Left ventricle myocardium inferior (tissue), 1 donor: ENCODE data around the gene BCAS1. TPM values are rescaled to one million over a fixed set of nuclear protein-coding genes. Genes with fewer than 3 reads are reported as not detected.
A peak's percentile ranks its signal among the peaks of the same experiment; 100 is the strongest.

ENCODE experiments used
- DNase-seq: peaks from one replicate; pipeline ENCODE4 v3.0.0-alpha.2; 2020
- H3K27ac ChIP-seq: fragments of 200-600 bp; replicated peaks from 2 replicates; pipeline ENCODE4 v1.8.0; 2021
- H3K27me3 ChIP-seq: fragments of 200-600 bp; 2 replicates; pipeline ENCODE4 v1.8.0; 2021; ENCODE audit warnings: low read depth
- H3K36me3 ChIP-seq: fragments of 200-600 bp; 2 replicates; pipeline ENCODE4 v1.8.0; 2021
- H3K4me1 ChIP-seq: fragments of 200-600 bp; 2 replicates; pipeline ENCODE4 v1.8.0; 2021
- H3K4me3 ChIP-seq: fragments of 200-600 bp; 2 replicates; pipeline ENCODE4 v1.8.0; 2021; ENCODE audit warnings: mild to moderate bottlenecking, moderate library complexity
- H3K9me3 ChIP-seq: fragments of 200-600 bp; replicated peaks from 2 replicates; pipeline ENCODE4 v1.8.0; 2021
- intact Hi-C: fragments of 100-400 bp; cut with micrococcal nuclease; formaldehyde crosslinking; loops from one replicate; pipeline ENCODE4 v1.11.0; 2022
- total RNA-seq: library from RNA; stranded (reverse); fragmentation: NEBNext Ultra II Directional; extraction: Animal tissue kit (Norgen Biotek cat#: 25700); gene quantifications from one replicate; pipeline ENCODE4 v1.2.1, GENCODE V29; 2021
- TF ChIP-seq, protein P1 (sequence below): fragments of 200-600 bp; IDR thresholded peaks from 2 replicates; pipeline ENCODE4 v1.8.0; 2021; ENCODE audit warnings: antibody characterized with exemption, mild to moderate bottlenecking, borderline replicate concordance
- donor health status: DM: no; HTN: yes; CAD: no; lungs with severe emphysema.

The BCAS1 gene
- total RNA-seq, 1 donor from 2014 or later, result not detected

DNA sequence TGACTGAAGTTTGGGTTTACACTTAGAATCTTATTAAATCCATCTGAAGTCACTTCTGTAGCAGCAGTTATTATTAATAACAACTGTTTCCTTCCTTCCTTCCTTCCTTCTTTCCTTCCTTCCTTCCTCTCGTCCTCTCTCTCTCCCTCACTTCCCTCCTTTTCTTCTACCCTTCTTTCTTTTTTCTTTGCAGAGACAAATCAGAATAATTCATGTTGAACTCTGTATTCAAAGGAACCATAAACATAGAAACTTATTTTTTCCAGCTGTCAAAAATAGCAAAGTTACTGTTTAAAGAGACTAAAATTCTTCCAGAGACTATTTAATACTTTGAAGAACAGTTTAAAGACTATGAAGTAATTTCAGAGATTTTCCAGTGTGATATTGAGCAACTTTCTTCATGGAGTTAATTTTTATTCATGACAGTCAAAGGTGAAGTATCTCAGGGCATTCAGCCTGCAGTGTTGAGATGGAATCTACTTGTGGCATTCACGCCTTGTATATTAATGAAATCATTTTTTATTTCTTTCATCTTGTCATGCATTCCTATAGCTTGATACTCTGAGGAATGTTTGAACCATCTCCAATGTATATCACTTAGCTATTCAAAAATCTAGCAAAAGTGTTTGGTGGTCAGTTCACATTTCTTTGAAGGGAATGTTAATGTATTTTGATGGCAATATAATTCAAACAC is 109.7 kb downstream of the BCAS1 start:
- Histone ChIP-seq H3K4me3 (no peak overlapping the region), H3K27me3 (peaks cover 8% of the 10 kb centered on the region), H3K36me3 (no peaks in the 10 kb centered on the region), H3K4me1 (peaks cover 13% of the 10 kb centered on the region), H3K27ac (peak overlapping the region; percentile 62), H3K9me3 (peaks cover 7% of the 10 kb centered on the region)
- no peak for DNase-seq
- intact Hi-C loops, result no loop called here
- TF ChIP-seq, protein P1, sequence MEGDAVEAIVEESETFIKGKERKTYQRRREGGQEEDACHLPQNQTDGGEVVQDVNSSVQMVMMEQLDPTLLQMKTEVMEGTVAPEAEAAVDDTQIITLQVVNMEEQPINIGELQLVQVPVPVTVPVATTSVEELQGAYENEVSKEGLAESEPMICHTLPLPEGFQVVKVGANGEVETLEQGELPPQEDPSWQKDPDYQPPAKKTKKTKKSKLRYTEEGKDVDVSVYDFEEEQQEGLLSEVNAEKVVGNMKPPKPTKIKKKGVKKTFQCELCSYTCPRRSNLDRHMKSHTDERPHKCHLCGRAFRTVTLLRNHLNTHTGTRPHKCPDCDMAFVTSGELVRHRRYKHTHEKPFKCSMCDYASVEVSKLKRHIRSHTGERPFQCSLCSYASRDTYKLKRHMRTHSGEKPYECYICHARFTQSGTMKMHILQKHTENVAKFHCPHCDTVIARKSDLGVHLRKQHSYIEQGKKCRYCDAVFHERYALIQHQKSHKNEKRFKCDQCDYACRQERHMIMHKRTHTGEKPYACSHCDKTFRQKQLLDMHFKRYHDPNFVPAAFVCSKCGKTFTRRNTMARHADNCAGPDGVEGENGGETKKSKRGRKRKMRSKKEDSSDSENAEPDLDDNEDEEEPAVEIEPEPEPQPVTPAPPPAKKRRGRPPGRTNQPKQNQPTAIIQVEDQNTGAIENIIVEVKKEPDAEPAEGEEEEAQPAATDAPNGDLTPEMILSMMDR, result no peak

DNA sequence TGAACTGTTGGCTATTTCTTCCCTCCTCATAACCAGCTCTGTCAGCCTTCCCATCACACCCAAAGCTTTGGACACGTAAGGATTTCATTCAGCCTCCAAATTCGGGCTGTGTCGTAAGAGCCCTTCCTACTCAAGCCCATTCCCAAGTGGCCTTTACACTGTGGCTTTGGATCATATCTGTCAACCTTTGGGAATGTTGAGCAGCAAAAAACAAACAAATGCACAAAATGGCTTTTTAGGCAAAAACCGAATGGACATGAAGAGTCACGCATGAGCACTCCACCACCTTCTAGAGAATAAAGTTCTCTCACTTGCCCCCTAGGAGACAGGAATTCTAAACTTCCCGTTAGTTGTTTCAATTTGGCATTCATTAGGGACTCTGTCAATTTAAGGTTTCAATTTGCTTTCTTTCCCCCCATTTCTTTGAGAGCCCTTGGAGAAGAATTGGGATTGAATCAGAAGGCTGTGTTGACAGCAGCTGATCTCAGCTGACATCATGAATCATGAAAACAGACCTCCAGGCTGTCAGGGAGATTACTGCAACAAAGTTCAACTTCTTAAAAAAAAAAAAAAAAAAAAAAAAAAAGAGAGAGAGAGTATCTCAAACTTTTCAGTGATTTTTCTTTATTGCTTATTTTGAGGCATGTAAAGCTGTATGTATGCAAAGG is 110.3 kb downstream of the BCAS1 start:
- H3K4me1 ChIP-seq, result peaks cover 13% of the 10 kb centered on the region
- DNase-seq, result peak; percentile 20
- H3K27ac ChIP-seq, result peak overlapping the region; percentile 62
- peak overlapping the region; percentile 18 for H3K4me3 ChIP-seq
- H3K36me3 ChIP-seq, result no peaks in the 10 kb centered on the region
- peaks cover 8% of the 10 kb centered on the region for H3K27me3 ChIP-seq
- intact Hi-C loops, result no loop called here
- TF ChIP-seq, protein P1, result no peak
- peaks cover 7% of the 10 kb centered on the region for H3K9me3 ChIP-seq

DNA sequence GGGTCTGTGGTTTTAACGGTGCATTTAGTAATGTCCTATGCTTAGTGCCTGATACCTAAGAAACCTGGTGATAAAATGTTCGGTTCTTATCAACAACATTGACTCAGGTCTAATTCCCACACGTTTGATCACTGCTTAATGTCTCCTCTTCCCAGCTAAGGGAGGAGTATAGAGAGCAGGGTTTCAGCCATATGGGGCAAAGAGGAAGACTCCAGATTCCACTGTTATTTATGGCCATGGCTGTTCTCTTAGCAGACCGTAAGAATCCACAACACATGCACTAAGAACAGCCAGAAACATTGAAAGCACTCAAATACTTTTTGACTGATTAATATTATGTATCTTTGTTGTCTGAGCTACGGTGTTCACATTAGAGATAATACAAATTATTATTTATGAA is 112.1 kb downstream of the BCAS1 start:
- Histone ChIP-seq H3K4me3 (no peak overlapping the region), H3K27ac (no peak overlapping the region), H3K36me3 (no peaks in the 10 kb centered on the region), H3K27me3 (peaks cover 8% of the 10 kb centered on the region), H3K4me1 (peaks cover 13% of the 10 kb centered on the region), H3K9me3 (peaks cover 7% of the 10 kb centered on the region)
- no peak for DNase-seq
- intact Hi-C loops, result no loop called here
- TF ChIP-seq, protein P1, result no peak

DNA sequence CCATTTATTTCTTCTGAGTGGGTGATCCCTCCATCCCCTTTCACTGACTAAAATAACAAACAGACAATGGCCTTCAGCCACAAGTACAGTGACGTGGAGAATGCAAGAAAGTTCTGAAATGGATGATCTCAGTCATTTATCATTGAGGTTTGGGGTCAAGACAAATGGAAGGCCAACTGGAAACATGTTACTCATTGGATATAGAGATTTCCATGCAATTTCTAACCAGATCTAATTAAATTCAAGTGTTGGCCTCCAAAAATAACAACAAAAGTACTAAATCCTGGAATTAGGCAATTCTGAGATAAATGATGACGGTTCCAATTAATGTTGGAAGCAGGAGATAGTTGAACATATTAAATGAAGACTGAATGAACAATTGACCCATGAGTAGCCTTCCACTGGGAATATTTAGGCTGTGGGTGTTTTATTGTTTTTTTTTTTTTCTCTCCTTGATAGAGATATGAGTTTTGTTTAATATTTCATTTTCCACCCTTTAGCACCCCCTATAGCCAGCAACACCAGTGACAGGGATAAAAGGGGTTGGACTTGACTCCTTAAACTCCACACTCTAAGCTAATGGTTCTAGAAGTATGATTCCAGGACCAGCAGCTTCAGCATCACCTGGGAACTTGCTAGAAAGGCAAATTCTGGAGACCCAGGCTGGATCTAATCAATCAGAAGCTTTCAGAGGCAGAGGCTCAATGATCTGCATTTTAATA is 112.8 kb downstream of the BCAS1 start:
- no peak overlapping the region for H3K4me3 ChIP-seq
- H3K36me3 ChIP-seq, result no peaks in the 10 kb centered on the region
- H3K27ac ChIP-seq, result no peak overlapping the region
- peaks cover 8% of the 10 kb centered on the region for H3K27me3 ChIP-seq
- H3K9me3 ChIP-seq, result peaks cover 10% of the 10 kb centered on the region
- H3K4me1 ChIP-seq, result peaks cover 13% of the 10 kb centered on the region
- no peak for DNase-seq
- TF ChIP-seq, protein P1, result no peak
- intact Hi-C loops, result no loop called here

DNA sequence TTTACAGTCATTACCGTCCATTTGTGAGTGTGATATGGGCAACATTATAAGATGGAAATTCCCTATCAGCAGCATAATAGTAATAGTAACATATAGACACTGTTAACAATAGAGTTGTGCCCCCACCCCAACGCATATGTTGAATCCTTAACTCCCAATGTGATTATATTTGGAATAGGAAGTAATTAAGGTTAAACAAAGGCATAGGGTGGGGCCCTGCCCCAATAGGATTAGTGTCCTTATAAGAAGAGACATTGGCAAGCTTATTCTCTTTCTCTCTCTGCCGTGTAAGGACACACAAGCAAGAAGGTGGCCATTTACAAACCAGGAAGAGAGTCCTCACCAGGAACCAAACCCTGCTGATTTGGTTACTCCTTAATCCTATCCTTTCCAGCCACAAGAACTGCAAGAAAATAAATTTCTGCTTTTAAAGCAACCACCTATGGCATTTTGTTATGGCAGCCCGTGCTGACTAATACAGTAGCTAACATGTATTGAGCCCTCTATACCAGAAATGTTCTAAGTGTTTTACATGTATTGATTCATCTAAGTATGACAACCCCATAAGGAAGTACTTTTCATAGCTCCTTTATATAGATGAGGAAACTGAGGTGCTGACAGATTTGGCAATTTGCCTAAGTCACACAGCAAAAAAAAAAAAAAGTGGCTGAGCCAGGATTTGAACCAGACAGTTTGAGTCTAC is 114.2 kb downstream of the BCAS1 start:
- H3K27ac ChIP-seq, result no peak overlapping the region
- peaks cover 12% of the 10 kb centered on the region for H3K9me3 ChIP-seq
- intact Hi-C loops, result no loop called here
- no peak for DNase-seq
- no peak overlapping the region for H3K4me3 ChIP-seq
- TF ChIP-seq, protein P1, result no peak
- H3K27me3 ChIP-seq, result peaks cover 8% of the 10 kb centered on the region
- no peaks in the 10 kb centered on the region for H3K36me3 ChIP-seq
- peaks cover 13% of the 10 kb centered on the region for H3K4me1 ChIP-seq
